Cardiac fibroblast (primary cell): ENCODE results near the gene UGCG.
A peak's percentile ranks its signal among the peaks of the same experiment; 100 is the strongest.

Experiments
- DNase-seq, 2 donors: peaks; one replicate each; pipeline versions ENCODE4 v3.0.0 to v3.0.0-alpha.2; 2010; ENCODE audit warnings: low read depth in 2 of 2
- H3K4me3 ChIP-seq, 2 donors: replicated peaks in 1 of 2; 1 replicate in 1 of 2; 2 replicates in 1 of 2; pipeline ENCODE4 v1.5.1; 2011; ENCODE audit warnings: low read depth in 2 of 2, low read length in 2 of 2, mild to moderate bottlenecking in 2 of 2, moderate library complexity in 1 of 2
- CTCF ChIP-seq: IDR thresholded peaks from one replicate; pipeline ENCODE4 v1.5.1; 2011; ENCODE audit warnings: low read depth, mild to moderate bottlenecking, low read length, inconsistent platforms

Gene UGCG

GRCh38 chr9:111909444-111909843 lies 12.8 kb downstream of the UGCG start:
- no peak for TF ChIP-seq CTCF
- peak in 1 of 2 donors; percentile 23 for DNase-seq
- no peak overlapping the region for H3K4me3 ChIP-seq

GRCh38 chr9:111910428-111910827 lies 13.8 kb downstream of the UGCG start:
- H3K4me3 ChIP-seq: no peak overlapping the region
- DNase-seq: no peak
- no peak for TF ChIP-seq CTCF

GRCh38 chr9:111913159-111913558 lies 16.5 kb downstream of the UGCG start:
- no peak for DNase-seq
- no peak overlapping the region for H3K4me3 ChIP-seq
- no peak for TF ChIP-seq CTCF

GRCh38 chr9:111914749-111915424 lies 18.3 kb downstream of the UGCG start:
- H3K4me3 ChIP-seq: no peak overlapping the region
- TF ChIP-seq CTCF: no peak
- peak in 1 of 2 donors; percentile 67 for DNase-seq

- no peak overlapping the region for H3K4me3 ChIP-seq
- no peak for TF ChIP-seq CTCF
- no peak for DNase-seq
Measured at GRCh38 chr9:111915425-111915758, 18.8 kb downstream of the UGCG start.

- TF ChIP-seq CTCF: no peak
- no peak overlapping the region for H3K4me3 ChIP-seq
- DNase-seq: no peak
Measured at GRCh38 chr9:111916234-111916645, 19.6 kb downstream of the UGCG start.

- H3K4me3 ChIP-seq: no peak overlapping the region
- TF ChIP-seq CTCF: no peak
- no peak for DNase-seq
Measured at GRCh38 chr9:111917201-111917600, 20.6 kb downstream of the UGCG start.
